ENCODE results near the gene MAIP1. TPM values are rescaled to one million over a fixed set of nuclear protein-coding genes. Genes with fewer than 3 reads are reported as not detected.

The MAIP1 gene
- 17.3 and 21.4 TPM in 2 replicates for total RNA-seq

GRCh38 chr2:199955339-199956061 is at the start of gene MAIP1, which contains the start of gene TYW5:
MAIP1 (plus strand) TSS chr2:199955582; CDS start chr2:199955799, 217 bp downstream.
TYW5 (minus strand) TSS chr2:199955491; CDS start chr2:199955470, 21 bp downstream.

GRCh38 chr2:199911052-199911876 is 44.1 kb upstream of the MAIP1 start, which contains the start of gene C2orf69:
C2orf69 (plus strand) TSS chr2:199911293; CDS start chr2:199911439, 146 bp downstream.

Other genes with a start within 250 kb of the MAIP1 start
- 0.13 and 0.76 TPM in 2 replicates for gene FTCDNL1, start 104.4 kb upstream of the MAIP1 start, total RNA-seq
- 26.8 and 28.7 TPM in 2 replicates for gene C2orf69, start 44.3 kb upstream of the MAIP1 start, total RNA-seq
- gene TYW5, start 91 bp upstream of the MAIP1 start, total RNA-seq: 9.8 and 11.8 TPM in 2 replicates